C1 segment of cervical spinal cord (tissue), 14 donors: ENCODE data around the gene ZNF469.

Experiments
- DNase-seq, 14 donors: peaks; one replicate each; lab custom pipeline; 2025; lab: John Stamatoyannopoulos, UW

Gene ZNF469

GRCh38 chr16:88424587-88425235 is 42.0 kb downstream of the ZNF469 start:
- peak in 9 of 14 donors; percentile 2 to 61 (median 34) for DNase-seq

DNA sequence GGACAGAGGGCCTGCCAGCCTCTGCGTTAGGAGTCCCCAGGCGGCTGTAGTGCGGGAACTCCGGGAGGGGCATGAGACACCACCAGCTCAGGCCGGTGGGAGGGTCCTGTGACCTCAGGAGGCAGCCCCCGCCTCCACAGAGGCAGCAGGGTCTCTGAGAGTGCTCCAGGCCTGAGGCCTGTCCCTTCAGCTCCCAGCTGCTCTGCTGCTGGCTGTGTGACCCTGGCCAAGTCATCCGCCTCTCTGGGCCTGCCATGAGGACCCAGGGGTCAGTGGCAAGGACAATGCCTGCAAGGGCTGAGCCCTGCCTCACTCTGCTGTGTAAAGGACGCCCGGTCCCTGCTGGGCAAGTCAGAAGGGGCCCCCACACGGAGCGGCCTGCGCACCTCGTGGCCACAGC is 43.3 kb downstream of the ZNF469 start:
- no peak for DNase-seq

- no peak for DNase-seq
Measured at GRCh38 chr16:88427376-88427775, 44.6 kb downstream of the ZNF469 start.

GRCh38 chr16:88428156-88428555 is 45.4 kb downstream of the ZNF469 start:
- DNase-seq: peak in 1 of 14 donors; percentile 26

- peak in 9 of 14 donors; percentile 10 to 71 (median 45) for DNase-seq
Measured at GRCh38 chr16:88428616-88429386, 46.0 kb downstream of the ZNF469 start.

GRCh38 chr16:88429387-88430184 is 46.8 kb downstream of the ZNF469 start:
- DNase-seq: peak in 6 of 14 donors; percentile 30 to 55 (median 48)

GRCh38 chr16:88430185-88430523 is 47.4 kb downstream of the ZNF469 start:
- peak in 1 of 14 donors; percentile 40 for DNase-seq

DNA sequence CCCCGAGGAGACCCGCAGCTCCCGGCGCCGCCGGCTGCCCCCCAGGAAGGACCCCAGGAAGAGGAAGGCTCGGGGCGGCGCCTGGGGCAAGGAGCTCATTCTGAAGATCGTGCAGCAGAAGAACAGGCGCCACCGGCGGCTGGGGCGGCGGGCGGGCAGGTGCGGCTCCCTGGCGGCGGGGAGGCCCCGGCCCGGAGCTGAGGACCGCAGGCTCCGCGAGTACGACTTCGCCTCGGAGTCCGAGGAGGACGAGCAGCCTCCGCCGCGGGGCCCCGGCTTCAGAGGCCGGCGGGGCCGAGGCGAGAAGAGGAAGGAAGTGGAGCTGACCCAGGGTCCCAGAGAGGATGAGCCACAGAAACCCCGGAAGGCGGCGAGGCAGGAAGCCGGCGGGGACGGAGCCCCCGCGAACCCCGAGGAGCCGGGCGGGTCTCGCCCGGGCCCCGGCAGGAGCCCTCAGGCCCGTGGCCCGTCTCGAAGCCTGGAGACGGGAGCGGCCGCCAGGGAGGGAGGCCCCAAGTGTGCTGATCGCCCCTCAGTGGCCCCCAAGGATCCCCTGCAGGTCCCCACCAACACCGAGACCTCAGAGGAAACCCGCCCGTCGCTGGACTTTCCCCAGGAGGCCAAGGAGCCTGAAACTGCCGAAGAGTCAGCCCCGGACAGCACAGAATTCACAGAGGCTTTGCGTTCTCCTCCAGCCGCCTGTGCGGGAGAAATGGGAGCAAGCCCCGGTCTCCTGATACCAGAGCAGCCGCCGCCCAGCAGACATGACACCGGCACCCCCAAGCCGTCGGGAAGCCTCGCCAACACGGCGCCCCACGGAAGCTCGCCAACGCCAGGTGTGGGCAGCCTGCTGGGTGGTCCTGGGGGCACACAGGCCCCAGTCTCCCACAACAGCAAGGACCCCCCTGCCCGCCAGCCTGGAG is 48.0 kb downstream of the ZNF469 start:
- peak in 5 of 14 donors; percentile 13 to 67 (median 43) for DNase-seq

DNA sequence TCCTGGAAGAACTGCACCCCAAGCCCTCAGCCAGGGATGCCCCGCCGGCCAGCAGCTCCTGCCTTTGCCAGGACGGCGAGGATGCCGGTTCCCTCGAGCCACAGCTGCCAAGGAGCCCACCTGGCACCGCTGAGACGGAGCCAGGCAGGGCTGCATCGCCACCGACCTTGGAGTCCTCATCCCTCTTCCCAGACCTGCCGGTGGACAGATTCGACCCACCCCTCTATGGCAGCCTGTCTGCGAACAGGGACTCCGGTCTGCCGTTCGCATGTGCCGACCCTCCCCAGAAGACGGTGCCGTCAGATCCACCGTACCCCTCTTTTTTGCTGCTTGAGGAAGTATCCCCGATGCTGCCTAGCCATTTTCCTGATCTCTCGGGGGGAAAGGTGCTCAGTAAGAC is 48.9 kb downstream of the ZNF469 start:
- DNase-seq: no peak

GRCh38 chr16:88432174-88432573 is 49.4 kb downstream of the ZNF469 start:
- no peak for DNase-seq
